Keratinocyte (primary cell): ENCODE data around the gene GRAMD4. TPM values are rescaled to one million over a fixed set of nuclear protein-coding genes. Genes with fewer than 3 reads are reported as not detected.

Experiments
- DNase-seq: peaks from one replicate; pipeline ENCODE4 v3.0.0-alpha.2; 2011; ENCODE audit warnings: low read depth, missing footprints, low spot score
- FAIRE-seq: peaks from 2 replicates; lab custom pipeline; 2011; peaks lifted over from hg19 to GRCh38; lab: Jason Lieb, UNC
- H2AFZ ChIP-seq: 2 replicates; pipeline ENCODE4 v1.6.0; 2012; ENCODE audit warnings: low read length, control low read depth, inconsistent platforms; ENCODE audit not compliant: control insufficient read depth
- H3K27ac ChIP-seq: 2 replicates; pipeline ENCODE4 v1.5.1; 2011; ENCODE audit warnings: low read length; ENCODE audit not compliant: control insufficient read depth, insufficient read depth
- H3K27me3 ChIP-seq: 3 replicates; pipeline ENCODE4 v1.6.0; 2011; ENCODE audit warnings: low read length; ENCODE audit not compliant: control insufficient read depth, insufficient read depth; ENCODE audit errors: extremely low read depth
- H3K36me3 ChIP-seq, 2 experiments: 2 replicates in 1 of 2; 3 replicates in 1 of 2; pipeline ENCODE4 v1.5.1; 2011; ENCODE audit warnings: low read length in 2 of 2, mild to moderate bottlenecking in 1 of 2; ENCODE audit not compliant: control insufficient read depth in 2 of 2, insufficient read depth in 2 of 2; ENCODE audit errors: extremely low read depth in 1 of 2
- H3K4me1 ChIP-seq: 3 replicates; pipeline ENCODE4 v1.5.1; 2011; ENCODE audit warnings: low read length; ENCODE audit not compliant: control insufficient read depth, insufficient read depth; ENCODE audit errors: extremely low read depth
- H3K4me2 ChIP-seq: 3 replicates; pipeline ENCODE4 v1.6.0; 2011; ENCODE audit warnings: low read depth, low read length; ENCODE audit not compliant: control insufficient read depth, insufficient read depth; ENCODE audit errors: extremely low read depth
- H3K4me3 ChIP-seq, 3 experiments: fragments of 200-600 bp in 1 of 3; sonication (generic) in 1 of 3; 2 replicates in 2 of 3; 3 replicates in 1 of 3; pipeline ENCODE4 v1.5.1; 2011 to 2016; ENCODE audit warnings: low read length in 3 of 3, mild to moderate bottlenecking in 3 of 3, control low read depth in 2 of 3, inconsistent platforms in 1 of 3, low read depth in 1 of 3, mixed read lengths in 1 of 3, mixed run types in 1 of 3, moderate library complexity in 1 of 3; ENCODE audit not compliant: control insufficient read depth in 2 of 3, insufficient read depth in 2 of 3; ENCODE audit errors: extremely low read depth in 1 of 3
- H3K79me2 ChIP-seq: 2 replicates; pipeline ENCODE4 v1.6.0; 2012; ENCODE audit warnings: low read length; ENCODE audit not compliant: control insufficient read depth, insufficient read depth
- H3K9ac ChIP-seq: 3 replicates; pipeline ENCODE4 v1.6.0; 2011; ENCODE audit warnings: low read length; ENCODE audit not compliant: control insufficient read depth, insufficient read depth; ENCODE audit errors: extremely low read depth
- H3K9me1 ChIP-seq: 3 replicates; pipeline ENCODE4 v1.6.0; 2011; ENCODE audit warnings: low read length; ENCODE audit not compliant: control insufficient read depth, insufficient read depth; ENCODE audit errors: extremely low read depth
- H3K9me3 ChIP-seq: 2 replicates; pipeline ENCODE4 v1.5.1; 2012; ENCODE audit warnings: low read depth, low read length; ENCODE audit not compliant: control insufficient read depth
- H4K20me1 ChIP-seq: 3 replicates; pipeline ENCODE4 v1.6.0; 2011; ENCODE audit warnings: low read length; ENCODE audit not compliant: control insufficient read depth, insufficient read depth; ENCODE audit errors: extremely low read depth
- CTCF ChIP-seq, 3 experiments: IDR thresholded peaks in 1 of 3; conservative IDR thresholded peaks in 1 of 3; optimal IDR thresholded peaks in 1 of 3; 2 replicates in 2 of 3; 3 replicates in 1 of 3; pipeline versions ENCODE3 to v1.5.1; 2011; ENCODE audit warnings: low read length in 3 of 3, mild to moderate bottlenecking in 3 of 3, moderate library complexity in 2 of 3, control low read depth in 1 of 3, inconsistent platforms in 1 of 3; ENCODE audit not compliant: insufficient read depth in 2 of 3; ENCODE audit errors: extremely low read depth in 1 of 3
- EZH2 ChIP-seq: IDR thresholded peaks from one replicate; pipeline ENCODE4 v1.6.1; 2012; ENCODE audit warnings: inconsistent platforms, mild to moderate bottlenecking, low read length, moderate library complexity
- dilution Hi-C: fragments of 300-500 bp; cut with MboI; formaldehyde crosslinking; loops from one replicate; pipeline ENCODE4 v1.7.0; 2020; ENCODE audit warnings: low sequenced_read_pairs; ENCODE audit not compliant: extremely low pct_ligation_motif_present
- polyA plus RNA-seq, 5 experiments: library from polyadenylated mRNA; depleted of rRNA in 3 of 5; stranded (reverse) in 3 of 5; stranded (forward) in 1 of 5; unstranded in 1 of 5; fragments of >200 nt; gene quantifications; 1 replicate in 1 of 5; 2 replicates in 3 of 5; 3 replicates in 1 of 5; pipeline versions ENCODE4 v1.2.1 to v1.2.3, GENCODE V29; 2011 to 2012; ENCODE audit warnings: missing spikeins in 2 of 5, low read depth in 1 of 5, low replicate concordance in 1 of 5

Gene GRAMD4
- polyA plus RNA-seq, 1 donor (not counting 4 experiments of a cell fraction or from before 2014, with no cell fraction given) = 17.3 TPM

DNA sequence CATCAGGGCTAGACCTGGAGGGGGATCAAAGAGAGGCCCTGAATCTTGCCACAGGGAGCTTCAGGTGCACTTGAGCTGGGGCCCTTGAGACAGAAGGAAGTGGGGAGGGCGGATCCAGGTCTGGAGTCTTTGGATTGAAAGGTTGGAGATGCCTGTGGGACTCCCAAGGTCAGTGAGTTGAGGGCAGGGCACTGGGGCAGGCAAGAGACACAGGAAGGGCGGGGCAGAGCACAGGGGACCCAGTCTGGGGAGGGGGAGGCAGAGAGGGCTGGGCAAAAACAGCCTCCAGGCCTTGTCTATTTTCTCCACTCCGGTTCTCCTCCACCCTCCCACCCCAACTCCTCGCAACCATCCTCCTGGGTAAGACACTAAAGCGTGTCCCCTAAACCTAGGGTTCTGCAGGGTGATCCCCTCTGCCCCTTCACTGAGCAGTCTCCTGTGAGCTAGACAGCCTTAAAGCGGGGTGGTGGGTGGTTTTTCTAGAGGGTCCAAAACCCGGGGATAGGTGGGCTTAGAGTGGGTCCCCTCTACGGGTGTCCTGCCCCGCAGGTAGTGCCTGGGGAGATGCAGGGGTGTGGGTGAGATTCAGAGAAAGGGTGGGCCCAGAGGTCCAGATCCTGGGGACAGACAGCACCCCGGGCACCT lies 44.2 kb upstream of the GRAMD4 start:
- H3K9me3 ChIP-seq = peaks cover 4% of the 10 kb centered on the region
- peak overlapping the region; percentile 60 for H3K9ac ChIP-seq
- TF ChIP-seq EZH2 (no peak), CTCF (optimal IDR thresholded peaks at IDR 0.05 in 1 of 3, IDR thresholded peaks at IDR 0.05 in 1 of 3, conservative IDR thresholded peaks at IDR 0.05 in 1 of 3; ENCODE audit: extremely low read depth in 1 of 3, insufficient read depth in 2 of 3, low read length in 3 of 3) (no peak)
- dilution Hi-C loops = no loop called here
- H2AFZ ChIP-seq = peak overlapping the region; percentile 53
- H3K9me1 ChIP-seq = no peaks in the 10 kb centered on the region
- H3K4me3 ChIP-seq = peak overlapping the region; percentile 33 to 64 (median 48)
- H3K79me2 ChIP-seq = peaks cover 15% of the 10 kb centered on the region
- H3K4me2 ChIP-seq = peak overlapping the region; percentile 62
- H3K4me1 ChIP-seq = peaks cover 42% of the 10 kb centered on the region
- no peak overlapping the region for H3K27ac ChIP-seq
- FAIRE-seq (no peak), DNase-seq (no peak)
- no peaks in the 10 kb centered on the region for H4K20me1 ChIP-seq
- H3K36me3 ChIP-seq = no peaks in the 10 kb centered on the region
- H3K27me3 ChIP-seq = no peaks in the 10 kb centered on the region

DNA sequence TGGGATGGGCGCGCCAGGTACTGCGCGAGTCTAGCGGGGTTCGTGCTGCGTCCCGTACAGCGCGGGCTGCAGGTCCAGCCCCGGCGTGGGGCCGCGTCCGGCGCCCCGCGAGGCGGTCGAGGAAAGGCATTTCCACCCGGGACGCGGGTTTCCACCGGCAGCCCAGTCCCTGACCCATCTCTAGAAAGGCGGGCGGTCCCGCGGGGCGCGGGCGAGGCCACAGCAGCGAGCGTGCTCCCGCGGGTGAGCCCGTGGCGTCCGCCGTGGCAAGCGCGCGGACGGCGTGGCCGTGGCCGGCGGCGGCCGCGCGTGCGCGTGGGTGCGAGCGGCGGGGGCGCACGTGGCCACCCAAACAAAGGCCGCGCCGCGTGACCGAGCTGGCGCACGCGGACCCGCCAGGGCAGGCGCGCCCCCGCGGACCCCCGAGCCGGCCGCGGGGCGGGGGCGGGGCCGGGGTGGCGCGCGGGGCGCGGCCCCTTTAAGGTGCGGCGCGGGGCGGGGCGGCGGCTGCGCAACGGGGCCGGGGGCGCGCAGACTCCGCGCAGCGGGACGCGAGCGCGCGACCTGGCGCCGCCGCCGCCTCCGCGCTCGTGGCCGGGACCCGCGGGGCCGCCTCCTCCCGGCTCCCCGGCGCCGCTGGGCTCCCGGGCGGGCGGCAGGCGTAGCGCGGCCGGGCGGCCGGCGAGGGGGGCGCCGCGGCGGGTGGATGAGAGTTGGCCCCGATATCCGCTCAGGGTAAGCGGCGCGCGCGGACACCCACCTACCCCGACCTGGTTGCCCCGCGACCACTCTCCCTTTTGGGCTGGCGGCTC lies 43.4 kb upstream of the GRAMD4 start:
- Histone ChIP-seq H3K4me2 (peak overlapping the region; percentile 62), H3K9ac (peak overlapping the region; percentile 60), H2AFZ (peak overlapping the region; percentile 53)

More for the DNA sequence above, 43.4 kb upstream of the GRAMD4 start:
- Histone ChIP-seq H4K20me1 (no peaks in the 10 kb centered on the region), H3K9me1 (no peaks in the 10 kb centered on the region), H3K9me3 (peaks cover 2% of the 10 kb centered on the region), H3K36me3 (peaks cover 0 to 3% of the 10 kb centered on the region in 2 experiments), H3K4me1 (peaks cover 42% of the 10 kb centered on the region), H3K27me3 (no peaks in the 10 kb centered on the region), H3K27ac (no peak overlapping the region), H3K79me2 (peaks cover 21% of the 10 kb centered on the region), H3K4me3 (peak overlapping the region; percentile 48 to 65 (median 64))
- no peak for DNase-seq
- no peak for FAIRE-seq
- TF ChIP-seq CTCF (optimal IDR thresholded peaks at IDR 0.05 in 1 of 3, IDR thresholded peaks at IDR 0.05 in 1 of 3, conservative IDR thresholded peaks at IDR 0.05 in 1 of 3; ENCODE audit: extremely low read depth in 1 of 3, insufficient read depth in 2 of 3, low read length in 3 of 3) (no peak), EZH2 (no peak)
- dilution Hi-C loops = no loop called here
